GM12878 (cell line): ENCODE results near the gene SEMA5B. TPM values are rescaled to one million over a fixed set of nuclear protein-coding genes. Genes with fewer than 3 reads are reported as not detected.

Source experiments
- ATAC-seq: fragments of 200-7000 bp; cut with Tn5 transposase; 3 replicates; pipeline ENCODE4 v1.9.1; 2020; ENCODE audit warnings: mild to moderate bottlenecking, moderate library complexity
- BruUV-seq: library from RNA; stranded (reverse); fragments of 400-500 nt; replicated peaks from 2 replicates; lab custom pipeline; 2021; lab: Mats Ljungman, UMichigan
- CTCF ChIA-PET: fragments of 300-600 bp; sonication (Branson Sonifier 250); formaldehyde crosslinking; extraction: SDS; loops from one replicate; lab custom pipeline; 2021; ENCODE audit warnings: inconsistent platforms; lab: Yijun Ruan, JAX
- POLR2A ChIA-PET: fragments of 350-600 bp; formaldehyde crosslinking; extraction: SDS; loops from one replicate; lab custom pipeline; 2021; ENCODE audit warnings: inconsistent platforms; lab: Charles Lee
- RAD21 ChIA-PET: fragments of 300-600 bp; sonication (Branson Sonifier 250); formaldehyde crosslinking; loops from one replicate; lab custom pipeline; 2023; ENCODE audit warnings: antibody characterized with exemption; ENCODE audit not compliant: unreplicated experiment; lab: Charles Lee
- SMC1A ChIA-PET: fragments of 300-600 bp; sonication (Branson Sonifier 250); formaldehyde crosslinking; loops from one replicate; lab custom pipeline; 2023; ENCODE audit not compliant: unreplicated experiment, uncharacterized antibody; lab: Charles Lee
- DNase-seq: peaks from one replicate; pipeline ENCODE4 v3.0.0-alpha.2; 2011; ENCODE audit warnings: low read depth, low spot score
- FAIRE-seq: peaks from 3 replicates; lab custom pipeline; 2011; peaks lifted over from hg19 to GRCh38; lab: Jason Lieb, UNC
- H2AFZ ChIP-seq: 2 replicates; pipeline ENCODE4 v1.6.0; 2011; ENCODE audit warnings: low read depth, low read length, control low read depth; ENCODE audit not compliant: control insufficient read depth
- H3K27ac ChIP-seq: 2 replicates; pipeline ENCODE4 v1.5.1; 2011; ENCODE audit warnings: control low read depth; ENCODE audit not compliant: control insufficient read depth, insufficient read depth
- H3K27me3 ChIP-seq, 2 experiments: replicated peaks in 1 of 2; 2 replicates each; pipeline versions ENCODE4 v1.6.0 to v1.6.1; 2011; ENCODE audit warnings: low read length in 1 of 2; ENCODE audit not compliant: control insufficient read depth in 2 of 2, insufficient read depth in 2 of 2
- H3K36me3 ChIP-seq, 2 experiments: 2 replicates each; pipeline ENCODE4 v1.5.1; 2011; ENCODE audit warnings: low read length in 1 of 2; ENCODE audit not compliant: control insufficient read depth in 2 of 2, insufficient read depth in 2 of 2
- H3K4me1 ChIP-seq: 2 replicates; pipeline ENCODE4 v1.6.1; 2011; ENCODE audit warnings: mild to moderate bottlenecking, low read length, moderate library complexity, mixed read lengths; ENCODE audit not compliant: control insufficient read depth, insufficient read depth
- H3K4me2 ChIP-seq: 2 replicates; pipeline ENCODE4 v1.6.0; 2011; ENCODE audit warnings: control low read depth; ENCODE audit not compliant: control insufficient read depth, insufficient read depth
- H3K4me3 ChIP-seq: fragments of 200-600 bp; sonication (generic); 2 replicates; pipeline ENCODE4 v1.5.1; 2016
- H3K79me2 ChIP-seq: 2 replicates; pipeline ENCODE4 v1.6.0; 2011; ENCODE audit warnings: low read length; ENCODE audit not compliant: control insufficient read depth, insufficient read depth
- H3K9ac ChIP-seq: 2 replicates; pipeline ENCODE4 v1.8.0; 2011; ENCODE audit warnings: low read length, control low read depth, mixed read lengths; ENCODE audit not compliant: control insufficient read depth, insufficient read depth
- H3K9me3 ChIP-seq: replicated peaks from 3 replicates; pipeline ENCODE4 v1.5.1; 2011; ENCODE audit warnings: mild to moderate bottlenecking, low read length; ENCODE audit not compliant: control insufficient read depth, insufficient read depth
- H4K20me1 ChIP-seq: 2 replicates; pipeline ENCODE4 v1.6.0; 2011; ENCODE audit not compliant: control insufficient read depth, insufficient read depth
- BACH1 ChIP-seq: fragments of 450-650 bp; IDR thresholded peaks from 2 replicates; pipeline ENCODE4 v1.6.1; 2017; ENCODE audit warnings: mild to moderate bottlenecking, borderline replicate concordance
- CREB1 ChIP-seq: IDR thresholded peaks from 2 replicates; pipeline ENCODE4 v1.6.1; 2012; ENCODE audit warnings: low read depth, mild to moderate bottlenecking, inconsistent platforms
- ELK1 ChIP-seq: IDR thresholded peaks from 2 replicates; pipeline ENCODE4 v1.6.1; 2012; ENCODE audit warnings: low read depth, low read length, improper control_type of control experiment
- MTA2 ChIP-seq: fragments of 450-650 bp; IDR thresholded peaks from 2 replicates; pipeline ENCODE4 v1.6.1; 2016; ENCODE audit warnings: low read depth, mild to moderate bottlenecking, moderate library complexity
- SPI1 ChIP-seq: IDR thresholded peaks from 2 replicates; pipeline ENCODE4 v1.6.1; 2011; ENCODE audit warnings: low read depth, mild to moderate bottlenecking, low read length, moderate library complexity, borderline replicate concordance; ENCODE audit not compliant: insufficient read depth
- TCF7 ChIP-seq: IDR thresholded peaks from 2 replicates; pipeline ENCODE4 v1.6.1; 2014; ENCODE audit warnings: antibody characterized with exemption, borderline replicate concordance
- WGBS: methylation state at CpG from one replicate; pipeline ENCODE4 v1.1.6; 2016; ENCODE audit warnings: low lambda C conversion rate; ENCODE audit not compliant: insufficient replicate concordance, insufficient coverage; ENCODE audit errors: missing lambda C conversion rate; 5-methylcytosine and 5-hydroxymethylcytosine counted together
- in situ Hi-C: fragments of 300-500 bp; cut with MboI; formaldehyde crosslinking; loops from 9 replicates; pipeline ENCODE4 v1.14.3; 2018; ENCODE audit warnings: mixed read lengths
- intact Hi-C: fragments of 100-400 bp; cut with micrococcal nuclease; formaldehyde crosslinking; loops from one replicate; pipeline ENCODE4 v1.14.2; 2022; ENCODE audit not compliant: unreplicated experiment
- polyA plus RNA-seq, 11 experiments: library from polyadenylated mRNA; depleted of rRNA in 4 of 11; unstranded in 6 of 11; stranded (reverse) in 5 of 11; fragments of >200 nt; fragmentation: Nextera tagmentation in 4 of 11; fragmentation: Illumina TruSeq in 1 of 11; extraction: Ambion mirVana in 4 of 11; extraction: Trizol in 1 of 11; gene quantifications; 1 replicate in 1 of 11; 2 replicates in 10 of 11; pipeline versions ENCODE4 v1.2.1 to v1.2.3, GENCODE V29; 2011 to 2016; ENCODE audit warnings: inconsistent platforms in 2 of 11, missing spikeins in 2 of 11, low read depth in 1 of 11
- total RNA-seq, 4 experiments: library from RNA; depleted of rRNA in 3 of 4; stranded (reverse); fragments of >200 nt in 3 of 4; fragmentation: Illumina TruSeq in 1 of 4; extraction: Trizol in 1 of 4; gene quantifications; 2 replicates each; pipeline versions ENCODE4 v1.2.1 to v1.2.3, GENCODE V29; 2013 to 2021
- TF ChIP-seq, protein P1 (sequence below): IDR thresholded peaks from 2 replicates; pipeline ENCODE4 v1.6.1; 2012; ENCODE audit warnings: low read depth, low read length, improper control_type of control experiment

SEMA5B gene
- total and polyA plus RNA-seq, 10 of the 15 experiments (the other 5 are each of a cell fraction or from before 2014, with no cell fraction given) = 0.05 TPM; not detected in 9

DNA sequence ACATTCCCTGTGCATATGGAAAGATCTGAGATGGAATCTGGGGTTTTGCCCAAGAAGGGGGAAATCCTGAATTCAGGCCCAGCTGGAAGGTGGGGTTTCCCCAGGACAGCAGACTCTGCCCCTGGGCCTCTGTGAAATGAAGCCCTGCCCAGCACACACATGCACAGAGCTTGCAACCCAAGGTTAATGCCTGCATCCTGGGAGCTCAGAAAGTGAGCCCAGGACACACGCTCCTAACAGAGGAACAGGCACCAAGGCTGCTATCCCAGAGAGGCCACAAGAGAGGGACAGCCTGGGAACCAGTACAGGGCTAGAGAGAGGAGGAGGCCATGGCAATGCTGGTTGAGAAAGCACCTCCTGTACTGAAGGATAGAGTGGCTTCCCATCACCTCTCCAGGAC, 16.1 kb downstream of the SEMA5B start:
- ChIA-PET SMC1A (no interaction called here), POLR2A (no interaction called here), CTCF (no interaction called here), RAD21 (no interaction called here)
- 57% methylated on average over 1 of the region's 1 CpG for WGBS
- Histone ChIP-seq H3K27me3 (peaks cover 0 to 6% of the 10 kb centered on the region in 2 experiments; a peak in 2 of 4 replicates), H3K4me1 (no peaks in the 10 kb centered on the region), H3K36me3 (no peaks in the 10 kb centered on the region), H2AFZ (no peak overlapping the region), H4K20me1 (no peaks in the 10 kb centered on the region), H3K9me3 (no peaks in the 10 kb centered on the region), H3K27ac (no peak overlapping the region), H3K9ac (no peak overlapping the region), H3K4me3 (no peak overlapping the region), H3K4me2 (no peak overlapping the region), H3K79me2 (no peaks in the 10 kb centered on the region)
- intact Hi-C loops = no loop called here
- in situ Hi-C loops = no loop called here
- no peak for FAIRE-seq
- TF ChIP-seq, protein P1, sequence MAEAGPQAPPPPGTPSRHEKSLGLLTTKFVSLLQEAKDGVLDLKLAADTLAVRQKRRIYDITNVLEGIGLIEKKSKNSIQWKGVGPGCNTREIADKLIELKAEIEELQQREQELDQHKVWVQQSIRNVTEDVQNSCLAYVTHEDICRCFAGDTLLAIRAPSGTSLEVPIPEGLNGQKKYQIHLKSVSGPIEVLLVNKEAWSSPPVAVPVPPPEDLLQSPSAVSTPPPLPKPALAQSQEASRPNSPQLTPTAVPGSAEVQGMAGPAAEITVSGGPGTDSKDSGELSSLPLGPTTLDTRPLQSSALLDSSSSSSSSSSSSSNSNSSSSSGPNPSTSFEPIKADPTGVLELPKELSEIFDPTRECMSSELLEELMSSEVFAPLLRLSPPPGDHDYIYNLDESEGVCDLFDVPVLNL = no peak
- TF ChIP-seq CREB1 (no peak), BACH1 (no peak), TCF7 (no peak), MTA2 (no peak), SPI1 (no peak), ELK1 (no peak)
- no peak for DNase-seq
- ATAC-seq = peak; percentile 23; the same call in 1 of the 3 replicates
- no TSS peak for BruUV-seq
